HEK293 (cell line): ENCODE measurements around the gene DNAJB1.

ENCODE experiments used
- FEZF1 ChIP-seq: fragments of 450-650 bp; formaldehyde crosslinking; IDR thresholded peaks from 2 replicates; pipeline ENCODE4 v1.5.1; 2016; ENCODE audit warnings: missing biosample characterization, missing genetic modification characterization
- SP2 ChIP-seq: fragments of 450-650 bp; formaldehyde crosslinking; IDR thresholded peaks from 2 replicates; pipeline ENCODE4 v1.5.1; 2016; ENCODE audit warnings: missing biosample characterization, missing genetic modification characterization
- SP7 ChIP-seq: fragments of 450-650 bp; formaldehyde crosslinking; IDR thresholded peaks from 2 replicates; pipeline ENCODE4 v1.5.1; 2016; ENCODE audit warnings: missing biosample characterization, missing genetic modification characterization
- ZBTB20 ChIP-seq: fragments of 450-650 bp; formaldehyde crosslinking; IDR thresholded peaks from 2 replicates; pipeline ENCODE4 v1.5.1; 2016; ENCODE audit warnings: missing biosample characterization, missing genetic modification characterization
- ZBTB8A ChIP-seq: fragments of 450-650 bp; formaldehyde crosslinking; IDR thresholded peaks from 2 replicates; pipeline ENCODE4 v1.5.1; 2016; ENCODE audit warnings: missing biosample characterization, missing genetic modification characterization
- ZNF211 ChIP-seq: fragments of 450-650 bp; formaldehyde crosslinking; IDR thresholded peaks from 2 replicates; pipeline ENCODE4 v1.5.1; 2016; ENCODE audit warnings: low read depth, missing biosample characterization, missing genetic modification characterization
- ZNF223 ChIP-seq: fragments of 450-650 bp; formaldehyde crosslinking; IDR thresholded peaks from 2 replicates; pipeline ENCODE4 v1.5.1; 2016; ENCODE audit warnings: missing biosample characterization, missing genetic modification characterization
- ZNF239 ChIP-seq: fragments of 450-650 bp; formaldehyde crosslinking; IDR thresholded peaks from 2 replicates; pipeline ENCODE4 v1.5.1; 2016; ENCODE audit warnings: missing biosample characterization, missing genetic modification characterization
- ZNF311 ChIP-seq: fragments of 450-650 bp; formaldehyde crosslinking; IDR thresholded peaks from 2 replicates; pipeline ENCODE4 v1.5.1; 2017; ENCODE audit warnings: missing biosample characterization, missing genetic modification characterization, borderline replicate concordance
- ZNF473 ChIP-seq: fragments of 450-650 bp; formaldehyde crosslinking; IDR thresholded peaks from 2 replicates; pipeline ENCODE4 v1.5.1; 2017; ENCODE audit warnings: missing biosample characterization, missing genetic modification characterization
- ZNF521 ChIP-seq: fragments of 450-650 bp; formaldehyde crosslinking; IDR thresholded peaks from 2 replicates; pipeline ENCODE4 v1.5.1; 2017; ENCODE audit warnings: missing biosample characterization, mild to moderate bottlenecking, missing genetic modification characterization
- ZNF529 ChIP-seq: fragments of 450-650 bp; formaldehyde crosslinking; IDR thresholded peaks from 2 replicates; pipeline ENCODE4 v1.5.1; 2017; ENCODE audit warnings: missing genetic modification characterization, missing biosample characterization; ENCODE audit not compliant: insufficient replicate concordance
- ZNF610 ChIP-seq: fragments of 450-650 bp; formaldehyde crosslinking; IDR thresholded peaks from 2 replicates; pipeline ENCODE4 v1.5.1; 2016; ENCODE audit warnings: missing biosample characterization, missing genetic modification characterization, borderline replicate concordance
- ZNF621 ChIP-seq: fragments of 450-650 bp; formaldehyde crosslinking; IDR thresholded peaks from 2 replicates; pipeline ENCODE4 v1.5.1; 2017; ENCODE audit warnings: missing biosample characterization, missing genetic modification characterization
- ZNF623 ChIP-seq: fragments of 450-650 bp; formaldehyde crosslinking; IDR thresholded peaks from 2 replicates; pipeline ENCODE4 v1.5.1; 2016; ENCODE audit warnings: missing biosample characterization, missing genetic modification characterization
- ZNF626 ChIP-seq: fragments of 450-650 bp; sonication (Bioruptor Pico); formaldehyde crosslinking; IDR thresholded peaks from 2 replicates; pipeline ENCODE4 v1.5.1; 2018; ENCODE audit warnings: missing biosample characterization, missing genetic modification characterization, inconsistent platforms
- ZNF664 ChIP-seq: fragments of 450-650 bp; formaldehyde crosslinking; IDR thresholded peaks from 2 replicates; pipeline ENCODE4 v1.5.1; 2016; ENCODE audit warnings: missing biosample characterization, missing genetic modification characterization
- ZNF843 ChIP-seq: fragments of 450-650 bp; formaldehyde crosslinking; IDR thresholded peaks from 2 replicates; pipeline ENCODE4 v1.5.1; 2016; ENCODE audit warnings: missing biosample characterization, missing genetic modification characterization
- TF ChIP-seq, protein P1 (sequence below): fragments of 450-650 bp; formaldehyde crosslinking; IDR thresholded peaks from 2 replicates; pipeline ENCODE4 v1.5.1; 2016; ENCODE audit warnings: missing biosample characterization, missing genetic modification characterization
- TF ChIP-seq, protein P2 (sequence below): fragments of 450-650 bp; formaldehyde crosslinking; IDR thresholded peaks from 2 replicates; pipeline ENCODE4 v1.5.1; 2017; ENCODE audit warnings: missing biosample characterization, missing genetic modification characterization
- TF ChIP-seq, protein P3 (sequence below): fragments of 450-650 bp; formaldehyde crosslinking; IDR thresholded peaks from 2 replicates; pipeline ENCODE4 v1.5.1; 2016; ENCODE audit warnings: missing biosample characterization, missing genetic modification characterization, low read depth
- TF ChIP-seq, protein P4 (sequence below): fragments of 450-650 bp; formaldehyde crosslinking; IDR thresholded peaks from 2 replicates; pipeline ENCODE4 v1.5.1; 2016; ENCODE audit warnings: missing biosample characterization, missing genetic modification characterization
- TF ChIP-seq, protein P5 (sequence below): sonication (generic); formaldehyde crosslinking; IDR thresholded peaks from 2 replicates; pipeline ENCODE4 v1.8.1; 2022; ENCODE audit warnings: mild to moderate bottlenecking, moderate library complexity, missing genetic modification reagents
- TF ChIP-seq, protein P6 (sequence below): fragments of 450-650 bp; formaldehyde crosslinking; conservative IDR thresholded peaks from 2 replicates; pipeline ENCODE4 v1.5.1; 2016; ENCODE audit warnings: low read depth, missing biosample characterization, missing genetic modification characterization
- TF ChIP-seq, protein P7 (sequence below): fragments of 450-650 bp; formaldehyde crosslinking; IDR thresholded peaks from 2 replicates; pipeline ENCODE4 v1.5.1; 2016; ENCODE audit warnings: missing biosample characterization, missing genetic modification characterization

The DNAJB1 gene

DNA sequence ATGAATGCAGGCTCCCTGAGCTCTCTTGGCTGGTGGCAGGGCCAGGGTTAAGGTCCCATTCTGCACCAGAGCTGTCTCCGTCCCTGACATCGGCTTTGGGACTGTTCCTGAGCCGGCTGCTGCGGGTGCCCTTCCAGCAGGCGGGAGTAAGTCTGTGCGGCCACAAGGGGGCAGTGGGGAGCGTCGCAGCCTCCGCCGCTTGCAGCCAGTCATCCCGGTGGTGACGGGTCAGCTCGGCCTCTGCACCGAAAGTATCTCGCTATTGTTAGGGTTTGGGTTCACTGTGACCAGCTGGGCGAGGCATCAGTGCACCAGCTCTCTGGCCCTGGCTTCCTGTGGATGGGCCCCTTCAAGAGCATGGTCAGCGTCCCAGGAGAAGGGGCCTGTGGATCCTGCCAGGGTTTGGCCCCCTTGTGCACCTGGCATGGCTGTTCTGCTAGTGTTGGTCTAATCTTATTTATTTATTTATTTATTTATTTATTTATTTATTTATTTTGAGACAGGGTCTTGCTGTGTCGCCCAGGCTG, 38.5 kb upstream of the DNAJB1 start (continued):
- TF ChIP-seq, protein P1, sequence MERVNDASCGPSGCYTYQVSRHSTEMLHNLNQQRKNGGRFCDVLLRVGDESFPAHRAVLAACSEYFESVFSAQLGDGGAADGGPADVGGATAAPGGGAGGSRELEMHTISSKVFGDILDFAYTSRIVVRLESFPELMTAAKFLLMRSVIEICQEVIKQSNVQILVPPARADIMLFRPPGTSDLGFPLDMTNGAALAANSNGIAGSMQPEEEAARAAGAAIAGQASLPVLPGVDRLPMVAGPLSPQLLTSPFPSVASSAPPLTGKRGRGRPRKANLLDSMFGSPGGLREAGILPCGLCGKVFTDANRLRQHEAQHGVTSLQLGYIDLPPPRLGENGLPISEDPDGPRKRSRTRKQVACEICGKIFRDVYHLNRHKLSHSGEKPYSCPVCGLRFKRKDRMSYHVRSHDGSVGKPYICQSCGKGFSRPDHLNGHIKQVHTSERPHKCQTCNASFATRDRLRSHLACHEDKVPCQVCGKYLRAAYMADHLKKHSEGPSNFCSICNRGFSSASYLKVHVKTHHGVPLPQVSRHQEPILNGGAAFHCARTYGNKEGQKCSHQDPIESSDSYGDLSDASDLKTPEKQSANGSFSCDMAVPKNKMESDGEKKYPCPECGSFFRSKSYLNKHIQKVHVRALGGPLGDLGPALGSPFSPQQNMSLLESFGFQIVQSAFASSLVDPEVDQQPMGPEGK (tag by site-specific recombination) = peak; percentile 41
- peak; percentile 75; the same call in 1 of the 2 replicates for TF ChIP-seq ZNF664 (tag by site-specific recombination)
- no peak for TF ChIP-seq SP2 (tag by site-specific recombination)
- no peak for TF ChIP-seq ZNF223
- no peak; the same call in none of the 2 replicates for TF ChIP-seq ZBTB20 (tag by site-specific recombination)
- no peak for TF ChIP-seq ZNF843
- TF ChIP-seq, protein P2, sequence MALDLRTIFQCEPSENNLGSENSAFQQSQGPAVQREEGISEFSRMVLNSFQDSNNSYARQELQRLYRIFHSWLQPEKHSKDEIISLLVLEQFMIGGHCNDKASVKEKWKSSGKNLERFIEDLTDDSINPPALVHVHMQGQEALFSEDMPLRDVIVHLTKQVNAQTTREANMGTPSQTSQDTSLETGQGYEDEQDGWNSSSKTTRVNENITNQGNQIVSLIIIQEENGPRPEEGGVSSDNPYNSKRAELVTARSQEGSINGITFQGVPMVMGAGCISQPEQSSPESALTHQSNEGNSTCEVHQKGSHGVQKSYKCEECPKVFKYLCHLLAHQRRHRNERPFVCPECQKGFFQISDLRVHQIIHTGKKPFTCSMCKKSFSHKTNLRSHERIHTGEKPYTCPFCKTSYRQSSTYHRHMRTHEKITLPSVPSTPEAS (tag by site-specific recombination) = no peak
- TF ChIP-seq ZNF623 = peak; percentile 79
- TF ChIP-seq ZNF239 (tag by site-specific recombination) = no peak
- TF ChIP-seq FEZF1 (tag by site-specific recombination) = no peak; the same call in 1 of the 2 replicates
- TF ChIP-seq ZNF621 = no peak
- TF ChIP-seq, protein P3, sequence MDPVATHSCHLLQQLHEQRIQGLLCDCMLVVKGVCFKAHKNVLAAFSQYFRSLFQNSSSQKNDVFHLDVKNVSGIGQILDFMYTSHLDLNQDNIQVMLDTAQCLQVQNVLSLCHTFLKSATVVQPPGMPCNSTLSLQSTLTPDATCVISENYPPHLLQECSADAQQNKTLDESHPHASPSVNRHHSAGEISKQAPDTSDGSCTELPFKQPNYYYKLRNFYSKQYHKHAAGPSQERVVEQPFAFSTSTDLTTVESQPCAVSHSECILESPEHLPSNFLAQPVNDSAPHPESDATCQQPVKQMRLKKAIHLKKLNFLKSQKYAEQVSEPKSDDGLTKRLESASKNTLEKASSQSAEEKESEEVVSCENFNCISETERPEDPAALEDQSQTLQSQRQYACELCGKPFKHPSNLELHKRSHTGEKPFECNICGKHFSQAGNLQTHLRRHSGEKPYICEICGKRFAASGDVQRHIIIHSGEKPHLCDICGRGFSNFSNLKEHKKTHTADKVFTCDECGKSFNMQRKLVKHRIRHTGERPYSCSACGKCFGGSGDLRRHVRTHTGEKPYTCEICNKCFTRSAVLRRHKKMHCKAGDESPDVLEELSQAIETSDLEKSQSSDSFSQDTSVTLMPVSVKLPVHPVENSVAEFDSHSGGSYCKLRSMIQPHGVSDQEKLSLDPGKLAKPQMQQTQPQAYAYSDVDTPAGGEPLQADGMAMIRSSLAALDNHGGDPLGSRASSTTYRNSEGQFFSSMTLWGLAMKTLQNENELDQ (tag by site-specific recombination) = no peak
- TF ChIP-seq ZNF311 (tag by site-specific recombination) = no peak
- TF ChIP-seq ZNF529 (tag by site-specific recombination) = no peak
- no peak for TF ChIP-seq ZNF521 (tag by site-specific recombination)
- TF ChIP-seq ZNF610 (tag by site-specific recombination) = no peak
- TF ChIP-seq, protein P4, sequence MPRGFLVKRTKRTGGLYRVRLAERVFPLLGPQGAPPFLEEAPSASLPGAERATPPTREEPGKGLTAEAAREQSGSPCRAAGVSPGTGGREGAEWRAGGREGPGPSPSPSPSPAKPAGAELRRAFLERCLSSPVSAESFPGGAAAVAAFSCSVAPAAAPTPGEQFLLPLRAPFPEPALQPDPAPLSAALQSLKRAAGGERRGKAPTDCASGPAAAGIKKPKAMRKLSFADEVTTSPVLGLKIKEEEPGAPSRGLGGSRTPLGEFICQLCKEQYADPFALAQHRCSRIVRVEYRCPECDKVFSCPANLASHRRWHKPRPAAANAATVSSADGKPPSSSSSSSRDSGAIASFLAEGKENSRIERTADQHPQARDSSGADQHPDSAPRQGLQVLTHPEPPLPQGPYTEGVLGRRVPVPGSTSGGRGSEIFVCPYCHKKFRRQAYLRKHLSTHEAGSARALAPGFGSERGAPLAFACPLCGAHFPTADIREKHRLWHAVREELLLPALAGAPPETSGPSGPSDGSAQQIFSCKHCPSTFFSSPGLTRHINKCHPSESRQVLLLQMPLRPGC (tag by site-specific recombination) = no peak
- no peak for TF ChIP-seq ZNF211
- TF ChIP-seq ZBTB8A (tag by site-specific recombination) = peak; percentile 66
- TF ChIP-seq, protein P5, sequence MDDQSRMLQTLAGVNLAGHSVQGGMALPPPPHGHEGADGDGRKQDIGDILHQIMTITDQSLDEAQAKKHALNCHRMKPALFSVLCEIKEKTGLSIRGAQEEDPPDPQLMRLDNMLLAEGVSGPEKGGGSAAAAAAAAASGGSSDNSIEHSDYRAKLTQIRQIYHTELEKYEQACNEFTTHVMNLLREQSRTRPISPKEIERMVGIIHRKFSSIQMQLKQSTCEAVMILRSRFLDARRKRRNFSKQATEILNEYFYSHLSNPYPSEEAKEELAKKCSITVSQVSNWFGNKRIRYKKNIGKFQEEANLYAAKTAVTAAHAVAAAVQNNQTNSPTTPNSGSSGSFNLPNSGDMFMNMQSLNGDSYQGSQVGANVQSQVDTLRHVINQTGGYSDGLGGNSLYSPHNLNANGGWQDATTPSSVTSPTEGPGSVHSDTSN (CRISPR knock-in tag) = no peak
- TF ChIP-seq, protein P6, sequence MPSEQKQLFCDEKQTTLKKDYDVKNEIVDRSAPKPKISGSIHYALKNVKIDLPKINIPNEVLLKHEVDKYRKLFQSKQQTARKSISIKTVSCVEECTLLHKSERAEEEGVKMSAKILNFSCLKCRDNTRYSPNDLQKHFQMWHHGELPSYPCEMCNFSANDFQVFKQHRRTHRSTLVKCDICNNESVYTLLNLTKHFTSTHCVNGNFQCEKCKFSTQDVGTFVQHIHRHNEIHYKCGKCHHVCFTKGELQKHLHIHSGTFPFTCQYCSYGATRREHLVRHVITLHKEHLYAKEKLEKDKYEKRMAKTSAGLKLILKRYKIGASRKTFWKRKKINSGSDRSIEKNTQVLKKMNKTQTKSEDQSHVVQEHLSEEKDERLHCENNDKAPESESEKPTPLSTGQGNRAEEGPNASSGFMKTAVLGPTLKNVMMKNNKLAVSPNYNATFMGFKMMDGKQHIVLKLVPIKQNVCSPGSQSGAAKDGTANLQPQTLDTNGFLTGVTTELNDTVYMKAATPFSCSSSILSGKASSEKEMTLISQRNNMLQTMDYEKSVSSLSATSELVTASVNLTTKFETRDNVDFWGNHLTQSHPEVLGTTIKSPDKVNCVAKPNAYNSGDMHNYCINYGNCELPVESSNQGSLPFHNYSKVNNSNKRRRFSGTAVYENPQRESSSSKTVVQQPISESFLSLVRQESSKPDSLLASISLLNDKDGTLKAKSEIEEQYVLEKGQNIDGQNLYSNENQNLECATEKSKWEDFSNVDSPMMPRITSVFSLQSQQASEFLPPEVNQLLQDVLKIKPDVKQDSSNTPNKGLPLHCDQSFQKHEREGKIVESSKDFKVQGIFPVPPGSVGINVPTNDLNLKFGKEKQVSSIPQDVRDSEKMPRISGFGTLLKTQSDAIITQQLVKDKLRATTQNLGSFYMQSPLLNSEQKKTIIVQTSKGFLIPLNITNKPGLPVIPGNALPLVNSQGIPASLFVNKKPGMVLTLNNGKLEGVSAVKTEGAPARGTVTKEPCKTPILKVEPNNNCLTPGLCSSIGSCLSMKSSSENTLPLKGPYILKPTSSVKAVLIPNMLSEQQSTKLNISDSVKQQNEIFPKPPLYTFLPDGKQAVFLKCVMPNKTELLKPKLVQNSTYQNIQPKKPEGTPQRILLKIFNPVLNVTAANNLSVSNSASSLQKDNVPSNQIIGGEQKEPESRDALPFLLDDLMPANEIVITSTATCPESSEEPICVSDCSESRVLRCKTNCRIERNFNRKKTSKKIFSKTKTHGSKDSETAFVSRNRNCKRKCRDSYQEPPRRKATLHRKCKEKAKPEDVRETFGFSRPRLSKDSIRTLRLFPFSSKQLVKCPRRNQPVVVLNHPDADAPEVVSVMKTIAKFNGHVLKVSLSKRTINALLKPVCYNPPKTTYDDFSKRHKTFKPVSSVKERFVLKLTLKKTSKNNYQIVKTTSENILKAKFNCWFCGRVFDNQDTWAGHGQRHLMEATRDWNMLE (tag by site-specific recombination) = peak; percentile 83
- TF ChIP-seq, protein P7, sequence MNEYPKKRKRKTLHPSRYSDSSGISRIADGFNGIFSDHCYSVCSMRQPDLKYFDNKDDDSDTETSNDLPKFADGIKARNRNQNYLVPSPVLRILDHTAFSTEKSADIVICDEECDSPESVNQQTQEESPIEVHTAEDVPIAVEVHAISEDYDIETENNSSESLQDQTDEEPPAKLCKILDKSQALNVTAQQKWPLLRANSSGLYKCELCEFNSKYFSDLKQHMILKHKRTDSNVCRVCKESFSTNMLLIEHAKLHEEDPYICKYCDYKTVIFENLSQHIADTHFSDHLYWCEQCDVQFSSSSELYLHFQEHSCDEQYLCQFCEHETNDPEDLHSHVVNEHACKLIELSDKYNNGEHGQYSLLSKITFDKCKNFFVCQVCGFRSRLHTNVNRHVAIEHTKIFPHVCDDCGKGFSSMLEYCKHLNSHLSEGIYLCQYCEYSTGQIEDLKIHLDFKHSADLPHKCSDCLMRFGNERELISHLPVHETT (tag by site-specific recombination) = 0 out of 2 replicates have a peak, but pooled peaks have one; percentile 19
- no peak for TF ChIP-seq ZNF473
- peak; percentile 32; the same call in 1 of the 2 replicates for TF ChIP-seq SP7 (tag by site-specific recombination)
- TF ChIP-seq ZNF626 = no peak
